Parathyroid adenoma (tissue), 2 donors: ENCODE data around the gene ARHGAP5.

Experiments used
- H2AFZ ChIP-seq: fragments of 300-600 bp; sonication (generic); one replicate; pipeline ENCODE4 v1.7.0; 2017; ENCODE audit warnings: antibody characterized with exemption, mild to moderate bottlenecking
- H3K27ac ChIP-seq: fragments of 300-600 bp; sonication (generic); one replicate; pipeline ENCODE4 v1.7.0; 2017
- H3K27me3 ChIP-seq: fragments of 300-600 bp; sonication (generic); one replicate; pipeline ENCODE4 v1.7.0; 2017; ENCODE audit warnings: low read length; ENCODE audit not compliant: control insufficient read depth, insufficient read depth
- H3K36me3 ChIP-seq: fragments of 300-600 bp; sonication (generic); one replicate; pipeline ENCODE4 v1.7.0; 2017; ENCODE audit warnings: low read length; ENCODE audit not compliant: control insufficient read depth, insufficient read depth
- H3K4me1 ChIP-seq: fragments of 300-600 bp; sonication (generic); one replicate; pipeline ENCODE4 v1.7.0; 2017; ENCODE audit warnings: control low read depth
- H3K4me2 ChIP-seq: fragments of 300-600 bp; sonication (generic); one replicate; pipeline ENCODE4 v1.7.0; 2017; ENCODE audit warnings: low read length
- H3K4me3 ChIP-seq: fragments of 300-600 bp; sonication (generic); one replicate; pipeline ENCODE4 v1.7.0; 2017; ENCODE audit warnings: low read depth, low read length
- H3K79me2 ChIP-seq: fragments of 300-600 bp; sonication (generic); one replicate; pipeline ENCODE4 v1.7.0; 2017; ENCODE audit warnings: control low read depth
- H3K9ac ChIP-seq: fragments of 300-600 bp; sonication (generic); one replicate; pipeline ENCODE4 v1.7.0; 2017; ENCODE audit warnings: mild to moderate bottlenecking
- H3K9me3 ChIP-seq: fragments of 300-600 bp; sonication (generic); one replicate; pipeline ENCODE4 v1.7.0; 2017; ENCODE audit warnings: low read length; ENCODE audit not compliant: control insufficient read depth
- TF ChIP-seq, protein P1 (sequence below): fragments of 300-600 bp; sonication (generic); IDR thresholded peaks from one replicate; pipeline ENCODE4 v1.7.0; 2017; ENCODE audit warnings: antibody characterized with exemption, mild to moderate bottlenecking
- donor health status: primary hyperparathyroidism.

The ARHGAP5 gene

GRCh38 chr14:32186248-32186647 is 109.1 kb downstream of the ARHGAP5 start:
- no peak overlapping the region for H3K27ac ChIP-seq
- no peaks in the 10 kb centered on the region for H3K79me2 ChIP-seq
- H3K36me3 ChIP-seq = no peaks in the 10 kb centered on the region
- no peaks in the 10 kb centered on the region for H3K9me3 ChIP-seq
- TF ChIP-seq, protein P1, sequence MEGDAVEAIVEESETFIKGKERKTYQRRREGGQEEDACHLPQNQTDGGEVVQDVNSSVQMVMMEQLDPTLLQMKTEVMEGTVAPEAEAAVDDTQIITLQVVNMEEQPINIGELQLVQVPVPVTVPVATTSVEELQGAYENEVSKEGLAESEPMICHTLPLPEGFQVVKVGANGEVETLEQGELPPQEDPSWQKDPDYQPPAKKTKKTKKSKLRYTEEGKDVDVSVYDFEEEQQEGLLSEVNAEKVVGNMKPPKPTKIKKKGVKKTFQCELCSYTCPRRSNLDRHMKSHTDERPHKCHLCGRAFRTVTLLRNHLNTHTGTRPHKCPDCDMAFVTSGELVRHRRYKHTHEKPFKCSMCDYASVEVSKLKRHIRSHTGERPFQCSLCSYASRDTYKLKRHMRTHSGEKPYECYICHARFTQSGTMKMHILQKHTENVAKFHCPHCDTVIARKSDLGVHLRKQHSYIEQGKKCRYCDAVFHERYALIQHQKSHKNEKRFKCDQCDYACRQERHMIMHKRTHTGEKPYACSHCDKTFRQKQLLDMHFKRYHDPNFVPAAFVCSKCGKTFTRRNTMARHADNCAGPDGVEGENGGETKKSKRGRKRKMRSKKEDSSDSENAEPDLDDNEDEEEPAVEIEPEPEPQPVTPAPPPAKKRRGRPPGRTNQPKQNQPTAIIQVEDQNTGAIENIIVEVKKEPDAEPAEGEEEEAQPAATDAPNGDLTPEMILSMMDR = no peak
- H3K4me2 ChIP-seq = no peak overlapping the region
- H2AFZ ChIP-seq = no peak overlapping the region
- no peak overlapping the region for H3K9ac ChIP-seq
- H3K4me3 ChIP-seq = no peak overlapping the region
- no peaks in the 10 kb centered on the region for H3K27me3 ChIP-seq
- no peaks in the 10 kb centered on the region for H3K4me1 ChIP-seq

- Histone ChIP-seq H3K9ac (no peak overlapping the region), H3K4me1 (no peaks in the 10 kb centered on the region), H3K9me3 (no peaks in the 10 kb centered on the region), H3K4me3 (no peak overlapping the region), H3K4me2 (no peak overlapping the region), H3K79me2 (no peaks in the 10 kb centered on the region), H3K36me3 (no peaks in the 10 kb centered on the region), H2AFZ (no peak overlapping the region), H3K27me3 (no peaks in the 10 kb centered on the region), H3K27ac (no peak overlapping the region)
- TF ChIP-seq, protein P1 = no peak
These were observed 112.7 kb downstream of the ARHGAP5 start for GRCh38 chr14:32189811-32190210.

DNA sequence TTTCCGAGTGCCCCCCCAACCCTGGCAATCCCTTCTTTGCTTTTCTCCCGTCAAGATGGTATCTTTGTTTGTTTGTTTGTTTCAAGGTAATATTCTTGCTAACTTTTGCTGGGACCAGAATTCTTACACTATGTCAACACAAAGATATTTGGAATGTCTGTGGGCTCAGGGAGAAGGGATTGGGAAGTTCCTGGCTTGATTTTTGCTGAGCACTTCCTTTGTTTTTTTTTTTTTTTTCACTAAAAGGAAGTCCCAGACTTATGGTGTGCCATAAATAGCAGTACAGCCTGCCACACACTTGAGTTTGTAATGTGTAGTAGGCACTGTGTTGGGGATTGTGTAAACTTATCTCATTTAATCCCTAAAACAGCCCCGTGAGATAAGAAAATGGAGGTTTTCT is 113.6 kb downstream of the ARHGAP5 start:
- Histone ChIP-seq H3K27ac (no peak overlapping the region), H3K9me3 (no peaks in the 10 kb centered on the region), H3K27me3 (no peaks in the 10 kb centered on the region), H3K9ac (no peak overlapping the region), H3K4me2 (no peak overlapping the region), H3K4me3 (no peak overlapping the region), H3K4me1 (no peaks in the 10 kb centered on the region), H3K79me2 (no peaks in the 10 kb centered on the region), H3K36me3 (no peaks in the 10 kb centered on the region), H2AFZ (no peak overlapping the region)
- TF ChIP-seq, protein P1 = no peak

DNA sequence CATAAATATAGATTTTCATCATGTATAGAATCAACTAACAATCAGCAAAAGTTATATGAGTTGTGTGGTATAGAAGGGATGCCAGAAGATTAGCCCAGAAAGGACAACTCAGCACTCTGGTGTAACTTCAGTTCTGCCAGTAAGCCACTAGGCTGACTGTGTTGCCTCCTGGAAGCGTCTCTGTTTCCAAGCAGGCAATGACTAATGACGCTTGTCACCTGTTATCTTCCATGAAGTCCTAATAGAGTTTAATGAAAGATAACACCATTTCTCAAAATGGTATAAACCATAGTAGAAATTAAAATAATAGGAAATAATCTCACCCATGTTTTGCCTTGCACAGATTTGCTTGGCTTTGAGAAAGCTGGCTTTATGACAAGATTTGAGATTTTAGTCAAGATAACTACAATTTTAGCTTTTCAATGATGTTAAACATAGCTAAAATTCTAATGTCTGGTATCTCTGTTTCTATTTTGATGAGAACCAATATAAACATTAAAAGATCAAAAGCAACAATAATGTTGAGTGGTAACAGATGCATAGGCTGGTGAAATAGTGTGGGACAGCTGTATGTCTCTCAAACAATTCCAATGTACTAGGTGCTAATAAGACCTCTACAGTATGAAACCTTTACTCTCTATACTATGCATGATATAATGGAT is 115.7 kb downstream of the ARHGAP5 start:
- H2AFZ ChIP-seq = no peak overlapping the region
- no peaks in the 10 kb centered on the region for H3K79me2 ChIP-seq
- no peak overlapping the region for H3K9ac ChIP-seq
- H3K4me1 ChIP-seq = no peaks in the 10 kb centered on the region
- H3K27me3 ChIP-seq = no peaks in the 10 kb centered on the region
- H3K4me3 ChIP-seq = no peak overlapping the region
- no peak overlapping the region for H3K4me2 ChIP-seq
- H3K27ac ChIP-seq = no peak overlapping the region
- no peaks in the 10 kb centered on the region for H3K36me3 ChIP-seq
- H3K9me3 ChIP-seq = no peaks in the 10 kb centered on the region
- TF ChIP-seq, protein P1 = no peak

DNA sequence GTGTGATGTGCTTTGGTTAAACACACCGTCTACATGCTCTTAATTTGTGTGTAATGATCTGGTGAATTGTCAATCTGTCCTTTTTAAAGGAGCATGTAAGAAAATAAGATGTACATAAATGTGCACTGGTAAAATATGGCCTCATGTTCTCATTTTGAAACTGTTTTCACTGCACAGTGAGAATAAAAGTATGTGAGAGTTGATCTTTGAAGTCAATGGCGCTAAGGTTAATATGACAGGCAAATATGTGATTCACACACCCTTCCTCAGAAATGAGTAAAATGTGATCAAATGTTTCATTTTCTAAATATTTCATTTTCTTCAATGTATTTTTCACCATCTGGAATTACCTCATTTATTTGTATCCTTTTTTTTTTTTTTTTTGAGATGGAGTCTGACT is 116.4 kb downstream of the ARHGAP5 start:
- no peak overlapping the region for H3K27ac ChIP-seq
- no peaks in the 10 kb centered on the region for H3K4me1 ChIP-seq
- no peaks in the 10 kb centered on the region for H3K27me3 ChIP-seq
- TF ChIP-seq, protein P1 = no peak
- no peak overlapping the region for H3K4me2 ChIP-seq
- no peaks in the 10 kb centered on the region for H3K79me2 ChIP-seq
- H2AFZ ChIP-seq = no peak overlapping the region
- H3K9ac ChIP-seq = no peak overlapping the region
- no peaks in the 10 kb centered on the region for H3K9me3 ChIP-seq
- no peak overlapping the region for H3K4me3 ChIP-seq
- H3K36me3 ChIP-seq = no peaks in the 10 kb centered on the region
